Neural progenitor cell (in vitro differentiated cells): Measurements from ENCODE around the gene ACAP1. TPM values are rescaled to one million over a fixed set of nuclear protein-coding genes. Genes with fewer than 3 reads are reported as not detected.

Experiments
- DNase-seq: peaks from one replicate; pipeline ENCODE4 v3.0.0-alpha.2; 2016; ENCODE audit warnings: low spot score
- H2AFZ ChIP-seq: fragments of 200-600 bp; sonication (generic); replicated peaks from 2 replicates; pipeline ENCODE4 v1.6.1; 2016; ENCODE audit warnings: antibody characterized with exemption
- H3F3A ChIP-seq: fragments of 200-600 bp; sonication (generic); 2 replicates; pipeline ENCODE4 v1.6.1; 2016; ENCODE audit warnings: antibody characterized with exemption, low read depth
- H3K27ac ChIP-seq: fragments of 200-600 bp; sonication (generic); 2 replicates; pipeline ENCODE4 v1.5.1; 2016; ENCODE audit warnings: mild to moderate bottlenecking
- H3K27me3 ChIP-seq: fragments of 200-600 bp; sonication (generic); 2 replicates; pipeline ENCODE4 v1.6.1; 2016; ENCODE audit warnings: mild to moderate bottlenecking, moderate library complexity
- H3K36me3 ChIP-seq: fragments of 200-600 bp; sonication (generic); 2 replicates; pipeline ENCODE4 v1.5.1; 2016
- H3K4me1 ChIP-seq: fragments of 200-600 bp; sonication (generic); 2 replicates; pipeline ENCODE4 v1.6.1; 2016; ENCODE audit warnings: mixed run types
- H3K4me2 ChIP-seq: fragments of 200-600 bp; sonication (generic); 2 replicates; pipeline ENCODE4 v1.6.1; 2016
- H3K4me3 ChIP-seq: fragments of 200-600 bp; sonication (generic); 2 replicates; pipeline ENCODE4 v1.5.1; 2016
- H3K79me2 ChIP-seq: fragments of 200-600 bp; sonication (generic); 2 replicates; pipeline ENCODE4 v1.6.1; 2016; ENCODE audit warnings: low read depth
- H3K9ac ChIP-seq: fragments of 200-600 bp; sonication (generic); 2 replicates; pipeline ENCODE4 v1.6.1; 2016
- H3K9me3 ChIP-seq: fragments of 200-600 bp; sonication (generic); 2 replicates; pipeline ENCODE4 v1.5.1; 2016; ENCODE audit warnings: low read depth
- H4K20me1 ChIP-seq: fragments of 200-600 bp; sonication (generic); 2 replicates; pipeline ENCODE4 v1.6.1; 2016; ENCODE audit warnings: low read depth
- H3K27ac Mint-ChIP-seq: 3 replicates; pipeline ENCODE4 v1.8.0; 2021; ENCODE audit warnings: mixed read lengths
- H3K27me3 Mint-ChIP-seq: 2 replicates; pipeline ENCODE4 v1.8.0; 2022; ENCODE audit warnings: low read depth, mild to moderate bottlenecking, inconsistent platforms, moderate library complexity, mixed read lengths; ENCODE audit not compliant: insufficient read depth
- H3K36me3 Mint-ChIP-seq: 3 replicates; pipeline ENCODE4 v1.8.0; 2021; ENCODE audit warnings: mixed read lengths
- H3K4me1 Mint-ChIP-seq: 3 replicates; pipeline ENCODE4 v1.8.0; 2021; ENCODE audit warnings: mixed read lengths
- H3K4me3 Mint-ChIP-seq: 3 replicates; pipeline ENCODE4 v1.8.0; 2021; ENCODE audit warnings: mild to moderate bottlenecking, moderate library complexity, mixed read lengths
- H3K9me3 Mint-ChIP-seq: 3 replicates; pipeline ENCODE4 v1.8.0; 2020; ENCODE audit warnings: mixed read lengths
- EZH2 ChIP-seq: fragments of 200-600 bp; sonication (generic); IDR thresholded peaks from 2 replicates; pipeline ENCODE4 v1.6.1; 2017; ENCODE audit warnings: antibody characterized with exemption, mild to moderate bottlenecking, moderate library complexity
- EZH2phosphoT487 ChIP-seq: fragments of 200-600 bp; sonication (generic); IDR thresholded peaks from 2 replicates; pipeline ENCODE4 v1.6.1; 2017; ENCODE audit warnings: antibody characterized with exemption
- total RNA-seq: library from RNA; depleted of rRNA; stranded (reverse); fragments of >200 nt; gene quantifications from 2 replicates; pipeline ENCODE4 v1.2.3, GENCODE V29; 2015; ENCODE audit warnings: low replicate concordance
- TF ChIP-seq, protein P1 (sequence below): fragments of 200-600 bp; sonication (generic); IDR thresholded peaks from 2 replicates; pipeline ENCODE4 v1.5.1; 2017; ENCODE audit warnings: antibody characterized with exemption, mild to moderate bottlenecking

The ACAP1 gene
- total RNA-seq, 1 donor from 2014 or later: 0.65 TPM

- H3K27me3 Mint-ChIP-seq: peaks cover 39% of the 10 kb centered on the region
- Histone ChIP-seq H3K4me2 (peak overlapping the region; percentile 85), H4K20me1 (peaks cover 5% of the 10 kb centered on the region), H3K4me3 (peak overlapping the region; percentile 45), H3K9ac (no peak overlapping the region), H3K4me1 (peaks cover 8% of the 10 kb centered on the region), H3K36me3 (no peaks in the 10 kb centered on the region), H3K27me3 (peaks cover 50% of the 10 kb centered on the region), H3F3A (peaks cover 18% of the 10 kb centered on the region), H2AFZ (peak overlapping the region; percentile 60), H3K9me3 (no peaks in the 10 kb centered on the region), H3K27ac (no peak overlapping the region), H3K79me2 (no peaks in the 10 kb centered on the region)
- peaks cover 6% of the 10 kb centered on the region for H3K9me3 Mint-ChIP-seq
- H3K27ac Mint-ChIP-seq: peak overlapping the region; percentile 15
- DNase-seq: no peak
- peaks cover 11% of the 10 kb centered on the region for H3K4me1 Mint-ChIP-seq
- H3K4me3 Mint-ChIP-seq: peak overlapping the region; percentile 36
- TF ChIP-seq EZH2phosphoT487: no peak
- TF ChIP-seq, protein P1, sequence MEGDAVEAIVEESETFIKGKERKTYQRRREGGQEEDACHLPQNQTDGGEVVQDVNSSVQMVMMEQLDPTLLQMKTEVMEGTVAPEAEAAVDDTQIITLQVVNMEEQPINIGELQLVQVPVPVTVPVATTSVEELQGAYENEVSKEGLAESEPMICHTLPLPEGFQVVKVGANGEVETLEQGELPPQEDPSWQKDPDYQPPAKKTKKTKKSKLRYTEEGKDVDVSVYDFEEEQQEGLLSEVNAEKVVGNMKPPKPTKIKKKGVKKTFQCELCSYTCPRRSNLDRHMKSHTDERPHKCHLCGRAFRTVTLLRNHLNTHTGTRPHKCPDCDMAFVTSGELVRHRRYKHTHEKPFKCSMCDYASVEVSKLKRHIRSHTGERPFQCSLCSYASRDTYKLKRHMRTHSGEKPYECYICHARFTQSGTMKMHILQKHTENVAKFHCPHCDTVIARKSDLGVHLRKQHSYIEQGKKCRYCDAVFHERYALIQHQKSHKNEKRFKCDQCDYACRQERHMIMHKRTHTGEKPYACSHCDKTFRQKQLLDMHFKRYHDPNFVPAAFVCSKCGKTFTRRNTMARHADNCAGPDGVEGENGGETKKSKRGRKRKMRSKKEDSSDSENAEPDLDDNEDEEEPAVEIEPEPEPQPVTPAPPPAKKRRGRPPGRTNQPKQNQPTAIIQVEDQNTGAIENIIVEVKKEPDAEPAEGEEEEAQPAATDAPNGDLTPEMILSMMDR: no peak
- no peak for TF ChIP-seq EZH2
- H3K36me3 Mint-ChIP-seq: peaks cover 5% of the 10 kb centered on the region
Measured at GRCh38 chr17:7384489-7385081, 48.3 kb downstream of the ACAP1 start.

- Mint-ChIP-seq H3K27me3 (peaks cover 7% of the 10 kb centered on the region), H3K27ac (no peak overlapping the region), H3K4me1 (peaks cover 6% of the 10 kb centered on the region), H3K4me3 (no peak overlapping the region), H3K36me3 (peaks cover 7% of the 10 kb centered on the region), H3K9me3 (no peaks in the 10 kb centered on the region)
- H3K27me3 ChIP-seq: peaks cover 12% of the 10 kb centered on the region
- H4K20me1 ChIP-seq: peaks cover 10% of the 10 kb centered on the region
- TF ChIP-seq, protein P1: no peak
- TF ChIP-seq EZH2 (no peak), EZH2phosphoT487 (no peak)
- H3K4me1 ChIP-seq: peaks cover 10% of the 10 kb centered on the region
- no peak for DNase-seq
- no peak overlapping the region for H3K27ac ChIP-seq
- no peaks in the 10 kb centered on the region for H3K9me3 ChIP-seq
- H3F3A ChIP-seq: peaks cover 7% of the 10 kb centered on the region
- no peak overlapping the region for H3K4me2 ChIP-seq
- no peak overlapping the region for H3K4me3 ChIP-seq
- no peak overlapping the region for H2AFZ ChIP-seq
- H3K9ac ChIP-seq: no peak overlapping the region
- H3K36me3 ChIP-seq: no peaks in the 10 kb centered on the region
- H3K79me2 ChIP-seq: no peaks in the 10 kb centered on the region
Measured at GRCh38 chr17:7388856-7389255, 52.5 kb downstream of the ACAP1 start.

- peaks cover 8% of the 10 kb centered on the region for H3F3A ChIP-seq
- no peak overlapping the region for H3K4me3 ChIP-seq
- peaks cover 5% of the 10 kb centered on the region for H3K27me3 ChIP-seq
- peaks cover 7% of the 10 kb centered on the region for H3K36me3 Mint-ChIP-seq
- H3K27me3 Mint-ChIP-seq: peaks cover 7% of the 10 kb centered on the region
- no peak overlapping the region for H3K4me2 ChIP-seq
- no peak overlapping the region for H3K27ac ChIP-seq
- H3K9ac ChIP-seq: no peak overlapping the region
- peaks cover 6% of the 10 kb centered on the region for H3K4me1 Mint-ChIP-seq
- no peaks in the 10 kb centered on the region for H3K79me2 ChIP-seq
- H3K4me1 ChIP-seq: peaks cover 10% of the 10 kb centered on the region
- no peak overlapping the region for H3K27ac Mint-ChIP-seq
- H3K9me3 ChIP-seq: no peaks in the 10 kb centered on the region
- no peak overlapping the region for H2AFZ ChIP-seq
- peaks cover 10% of the 10 kb centered on the region for H4K20me1 ChIP-seq
- DNase-seq: no peak
- TF ChIP-seq, protein P1: no peak
- TF ChIP-seq EZH2phosphoT487 (no peak), EZH2 (no peak)
- H3K36me3 ChIP-seq: no peaks in the 10 kb centered on the region
- no peaks in the 10 kb centered on the region for H3K9me3 Mint-ChIP-seq
- no peak overlapping the region for H3K4me3 Mint-ChIP-seq
Measured at GRCh38 chr17:7389924-7390910, 53.9 kb downstream of the ACAP1 start.
